Tracheal epithelial cell (primary cell): Measurements from ENCODE around the gene HMGA1. TPM values are rescaled to one million over a fixed set of nuclear protein-coding genes. Genes with fewer than 3 reads are reported as not detected.

Experiments used
- total RNA-seq: library from RNA; depleted of rRNA; stranded (reverse); fragments of >200 nt; gene quantifications from 2 replicates; pipeline ENCODE4 v1.2.1, GENCODE V29; 2014

HMGA1 gene, protein sequence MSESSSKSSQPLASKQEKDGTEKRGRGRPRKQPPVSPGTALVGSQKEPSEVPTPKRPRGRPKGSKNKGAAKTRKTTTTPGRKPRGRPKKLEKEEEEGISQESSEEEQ
- total RNA-seq = 115 and 182 TPM in 2 replicates

DNA sequence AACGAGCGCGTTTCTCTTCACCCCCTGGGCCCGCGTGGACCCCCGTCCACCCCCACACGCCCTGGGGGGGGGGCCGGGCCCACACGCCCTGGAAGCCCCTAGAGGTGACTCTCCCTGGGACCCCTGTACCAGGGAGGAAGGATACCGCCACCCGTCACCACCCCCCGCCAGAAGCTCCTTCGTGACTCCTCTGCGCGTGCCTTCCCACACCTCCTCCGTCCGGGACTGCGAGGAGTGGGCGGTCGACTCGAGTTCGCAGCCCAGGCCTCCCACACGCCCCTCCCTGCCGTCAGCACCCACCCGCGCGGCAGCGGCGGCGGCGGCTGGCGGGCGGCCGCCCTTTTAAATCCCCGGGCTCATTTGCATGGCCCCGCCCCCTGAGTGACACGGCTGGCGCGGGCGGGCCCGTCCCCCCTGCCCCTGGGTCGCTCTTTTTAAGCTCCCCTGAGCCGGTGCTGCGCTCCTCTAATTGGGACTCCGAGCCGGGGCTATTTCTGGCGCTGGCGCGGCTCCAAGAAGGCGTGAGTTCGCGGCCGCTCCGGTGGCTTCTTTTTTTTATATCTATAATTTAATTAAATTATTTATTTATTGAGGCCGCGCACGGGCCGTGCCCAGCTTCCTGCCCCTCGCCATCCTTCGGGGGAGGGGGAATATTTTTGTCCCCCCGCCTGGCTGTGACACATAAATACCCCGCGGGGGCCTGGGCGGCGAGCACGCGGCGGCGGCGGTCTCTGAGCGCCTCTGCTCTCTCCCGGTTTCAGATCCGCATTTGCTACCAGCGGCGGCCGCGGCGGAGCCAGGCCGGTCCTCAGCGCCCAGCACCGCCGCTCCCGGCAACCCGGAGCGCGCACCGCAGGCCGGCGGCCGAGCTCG lies at the start of gene HMGA1:
Gene HMGA1, plus strand, starts transcription at position 431 of the 873 bp plus-strand sequence. CDS start 3,908 bp downstream, outside the sequence.

DNA sequence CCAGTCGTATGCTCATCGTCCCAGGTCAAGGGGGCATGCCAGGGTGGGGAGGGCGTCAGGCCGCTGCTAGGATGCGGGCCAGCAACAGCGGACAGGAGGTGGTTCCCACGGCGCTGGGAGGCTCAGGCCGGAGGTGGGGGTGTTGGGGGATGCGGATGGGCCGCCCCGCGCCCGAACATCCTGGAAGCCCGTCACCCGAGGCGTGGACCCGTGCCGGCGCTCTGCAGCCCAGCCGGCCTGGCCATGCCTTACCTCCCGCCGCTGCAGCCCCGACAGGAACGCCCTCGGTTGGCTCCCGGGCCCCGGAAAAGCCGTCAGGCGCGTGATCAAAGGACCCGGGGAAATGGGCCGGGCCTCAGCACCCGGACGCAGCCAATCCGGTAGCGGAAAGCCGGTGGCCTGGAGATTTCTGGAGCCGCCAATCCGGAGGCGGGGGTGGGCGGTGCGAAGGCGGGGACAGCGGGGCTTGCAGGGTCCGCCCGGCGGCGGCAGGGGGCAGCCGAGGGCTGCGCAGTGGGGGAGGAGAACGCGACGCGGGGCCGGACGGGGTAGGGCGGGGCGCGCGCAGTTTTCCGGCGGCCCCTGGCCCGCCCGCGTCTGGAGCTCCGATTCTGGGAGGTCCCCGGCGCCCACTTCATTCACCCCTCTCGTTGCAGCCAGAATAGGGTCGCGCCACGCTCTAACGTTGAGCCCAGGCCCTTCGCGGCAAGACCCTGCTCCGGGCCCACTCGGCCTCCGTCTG lies 12.2 kb downstream of the HMGA1 start, which contains the start of gene SMIM29:
Gene SMIM29, minus strand, starts transcription at position 280 of the 742 bp plus-strand sequence. CDS start 1,215 bp downstream, outside the sequence.

Other genes starting within 250 kb of the HMGA1 start
- gene GRM4, start 90.8 kb upstream of the HMGA1 start, total RNA-seq = not detected in 2 replicates
- gene SMIM29, start 12.1 kb downstream of the HMGA1 start, total RNA-seq = 11.1 and 21.9 TPM in 2 replicates
- 11.6 and 29.6 TPM in 2 replicates for gene NUDT3, start 155.8 kb downstream of the HMGA1 start, total RNA-seq
- 4,851 and 7,268 TPM in 2 replicates for gene RPS10, start 189.2 kb downstream of the HMGA1 start, total RNA-seq
- not detected in 2 replicates for gene PACSIN1, start 229.2 kb downstream of the HMGA1 start, total RNA-seq